ENCODE measurements around the gene KCNJ10. TPM values are rescaled to one million over a fixed set of nuclear protein-coding genes. Genes with fewer than 3 reads are reported as not detected.

KCNJ10 gene
- total RNA-seq, 2 donors from 2014 or later: 0.29 TPM; not detected in 1

DNA sequence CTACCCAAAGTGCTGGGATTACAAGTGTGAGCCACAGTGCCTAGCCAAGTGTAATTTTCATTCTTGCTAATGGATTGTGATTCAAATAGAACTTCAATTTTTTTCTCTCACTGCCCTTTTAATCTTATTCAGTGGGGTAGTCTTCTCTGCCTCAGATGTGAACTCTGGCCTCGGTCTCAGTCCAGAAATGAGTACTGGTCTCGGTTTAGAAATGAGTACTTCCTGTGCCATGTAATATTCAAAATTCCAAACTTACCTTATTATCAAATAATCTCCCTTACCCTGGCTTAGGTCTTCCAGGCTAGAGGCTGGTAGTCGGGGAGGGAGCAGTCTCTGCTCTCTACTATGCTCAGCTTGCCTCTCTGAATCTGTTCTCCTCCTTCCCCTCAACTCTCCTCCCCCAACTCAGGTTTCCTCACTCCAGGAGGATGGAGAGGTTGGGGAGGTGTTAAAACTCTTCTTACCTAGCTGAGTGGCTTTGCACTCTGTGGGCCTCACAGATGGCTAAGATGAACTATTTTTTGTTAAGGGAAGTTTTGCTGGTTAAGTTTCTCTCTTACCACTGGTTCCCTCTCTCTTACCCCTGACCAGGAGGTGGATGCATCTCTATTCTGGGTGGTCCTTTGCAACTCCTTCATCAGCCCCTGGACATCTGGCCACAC, 111.1 kb downstream of the KCNJ10 start:
- Histone ChIP-seq H3K27me3 (no peaks in the 10 kb centered on the region), H3K4me1 (no peaks in the 10 kb centered on the region), H3K4me3 (no peak overlapping the region), H3K9me3 (no peaks in the 10 kb centered on the region), H3K27ac (no peak overlapping the region), H3K36me3 (no peaks in the 10 kb centered on the region), H3K9ac (ENCODE audit: low read depth in 2 of 2, low read length in 2 of 2) (no peak overlapping the region)
- TF ChIP-seq, protein P1, sequence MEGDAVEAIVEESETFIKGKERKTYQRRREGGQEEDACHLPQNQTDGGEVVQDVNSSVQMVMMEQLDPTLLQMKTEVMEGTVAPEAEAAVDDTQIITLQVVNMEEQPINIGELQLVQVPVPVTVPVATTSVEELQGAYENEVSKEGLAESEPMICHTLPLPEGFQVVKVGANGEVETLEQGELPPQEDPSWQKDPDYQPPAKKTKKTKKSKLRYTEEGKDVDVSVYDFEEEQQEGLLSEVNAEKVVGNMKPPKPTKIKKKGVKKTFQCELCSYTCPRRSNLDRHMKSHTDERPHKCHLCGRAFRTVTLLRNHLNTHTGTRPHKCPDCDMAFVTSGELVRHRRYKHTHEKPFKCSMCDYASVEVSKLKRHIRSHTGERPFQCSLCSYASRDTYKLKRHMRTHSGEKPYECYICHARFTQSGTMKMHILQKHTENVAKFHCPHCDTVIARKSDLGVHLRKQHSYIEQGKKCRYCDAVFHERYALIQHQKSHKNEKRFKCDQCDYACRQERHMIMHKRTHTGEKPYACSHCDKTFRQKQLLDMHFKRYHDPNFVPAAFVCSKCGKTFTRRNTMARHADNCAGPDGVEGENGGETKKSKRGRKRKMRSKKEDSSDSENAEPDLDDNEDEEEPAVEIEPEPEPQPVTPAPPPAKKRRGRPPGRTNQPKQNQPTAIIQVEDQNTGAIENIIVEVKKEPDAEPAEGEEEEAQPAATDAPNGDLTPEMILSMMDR (IDR thresholded peaks at IDR 0.05): no peak
- no peak for DNase-seq
- intact Hi-C loops (cut with DNase I): no loop called here

- no peaks in the 10 kb centered on the region for H3K9me3 ChIP-seq
- H3K9ac ChIP-seq (ENCODE audit: low read depth in 2 of 2, low read length in 2 of 2): peak overlapping the region in 1 of 2 donors; percentile 26
- H3K4me3 ChIP-seq: no peak overlapping the region
- no peaks in the 10 kb centered on the region for H3K36me3 ChIP-seq
- H3K27me3 ChIP-seq: no peaks in the 10 kb centered on the region
- H3K27ac ChIP-seq: no peak overlapping the region
- intact Hi-C loops (cut with DNase I): no loop called here
- no peak for DNase-seq
- TF ChIP-seq, protein P1 (IDR thresholded peaks at IDR 0.05): no peak
- no peaks in the 10 kb centered on the region for H3K4me1 ChIP-seq
Measured at GRCh38 chr1:159957824-159958268, 112.1 kb downstream of the KCNJ10 start.

DNA sequence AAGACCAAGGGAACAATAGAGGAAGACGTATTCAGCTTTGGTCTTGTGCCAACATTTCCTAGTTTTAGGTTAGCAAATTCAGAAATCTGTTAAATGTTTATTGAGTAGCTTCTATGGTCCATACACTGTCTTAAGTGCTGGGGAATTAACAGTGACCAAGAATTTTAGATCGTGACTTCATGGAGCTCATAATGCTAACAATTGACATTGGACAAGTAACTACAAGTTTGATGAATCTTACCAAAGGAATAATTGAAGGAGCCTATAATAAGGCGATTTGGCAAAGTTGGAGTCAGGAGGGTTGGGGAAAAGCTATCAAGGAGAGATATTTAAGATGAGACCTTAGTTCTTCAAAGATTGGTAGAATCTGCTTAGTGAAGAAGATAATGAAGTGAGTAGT, 114.5 kb downstream of the KCNJ10 start:
- TF ChIP-seq, protein P1 (IDR thresholded peaks at IDR 0.05): no peak
- intact Hi-C loops (cut with DNase I): no loop called here
- Histone ChIP-seq H3K4me1 (no peaks in the 10 kb centered on the region), H3K27me3 (no peaks in the 10 kb centered on the region), H3K9ac (ENCODE audit: low read depth in 2 of 2, low read length in 2 of 2) (no peak overlapping the region), H3K4me3 (no peak overlapping the region), H3K27ac (no peak overlapping the region), H3K36me3 (no peaks in the 10 kb centered on the region), H3K9me3 (no peaks in the 10 kb centered on the region)
- DNase-seq: no peak

DNA sequence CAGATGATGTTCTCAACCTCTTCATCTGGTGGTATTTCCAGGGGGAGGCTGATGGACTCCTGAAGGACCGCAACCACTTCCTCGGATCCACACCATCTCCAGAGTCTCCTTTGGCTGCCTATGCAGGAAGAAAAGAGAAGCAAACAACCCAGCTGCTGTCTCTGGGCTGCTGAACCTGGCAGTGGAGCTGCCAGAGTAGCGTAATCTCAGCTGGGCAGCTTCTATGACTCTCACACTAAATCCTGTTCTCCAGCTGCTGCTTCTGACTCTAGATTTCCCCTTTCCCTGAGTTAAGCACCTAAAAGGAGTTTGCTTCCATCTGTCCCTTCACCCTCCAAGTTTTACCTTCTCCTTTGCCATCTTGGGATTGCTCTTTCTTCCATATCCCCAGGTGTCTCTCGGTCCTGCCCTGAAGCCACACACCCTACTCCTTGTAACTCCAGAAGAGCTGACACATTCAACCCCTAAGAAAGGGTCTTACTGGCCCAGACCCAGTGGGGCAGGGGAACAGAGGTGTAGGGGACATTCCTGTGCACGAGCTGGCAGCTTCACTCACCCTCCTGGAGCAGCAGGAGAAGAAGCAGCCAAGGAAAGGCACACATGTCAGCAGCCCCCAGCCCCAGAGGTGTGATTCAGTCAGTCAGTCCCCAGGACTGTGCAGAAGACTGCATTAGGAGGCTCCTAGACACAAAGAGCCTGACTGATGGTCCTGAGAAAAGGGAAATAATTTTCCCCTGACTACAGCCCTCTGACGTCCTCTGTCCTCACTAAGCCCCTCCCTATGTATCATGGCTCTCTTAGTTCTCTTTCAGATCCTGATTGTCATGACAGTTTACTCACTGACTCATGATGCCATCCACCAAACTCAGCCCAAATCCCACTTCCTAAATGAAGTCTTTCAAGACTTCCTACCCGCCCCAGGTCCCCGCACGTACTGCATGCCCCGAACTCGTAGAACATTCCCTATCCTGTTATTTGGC, 116.1 kb downstream of the KCNJ10 start, which contains the start of gene SLAMF9:
SLAMF9 (minus strand) TSS at position 702 of the 980 bp plus-strand sequence; CDS start at position 602, 100 bp downstream.
- Histone ChIP-seq H3K9ac (ENCODE audit: low read depth in 2 of 2, low read length in 2 of 2) (no peak within 1 kb of the TSS), H3K4me1 (no peaks in the 10 kb centered on the region), H3K27ac (no peak within 1 kb of the TSS), H3K27me3 (no peaks in the 10 kb centered on the region), H3K9me3 (no peaks in the 10 kb centered on the region), H3K36me3 (no peaks in the 10 kb centered on the region), H3K4me3 (no peak within 1 kb of the TSS)
- TF ChIP-seq, protein P1 (IDR thresholded peaks at IDR 0.05): no peak
- intact Hi-C loops (cut with DNase I): no loop called here
- no peak for DNase-seq

- Histone ChIP-seq H3K27ac (no peak overlapping the region), H3K4me1 (no peaks in the 10 kb centered on the region), H3K4me3 (no peak overlapping the region), H3K9me3 (no peaks in the 10 kb centered on the region), H3K9ac (ENCODE audit: low read depth in 2 of 2, low read length in 2 of 2) (no peak overlapping the region), H3K36me3 (no peaks in the 10 kb centered on the region), H3K27me3 (no peaks in the 10 kb centered on the region)
- TF ChIP-seq, protein P1 (IDR thresholded peaks at IDR 0.05): no peak
- intact Hi-C loops (cut with DNase I): no loop called here
- DNase-seq: no peak
Measured at GRCh38 chr1:159952932-159953331, 117.0 kb downstream of the KCNJ10 start.

Measured in colonic mucosa (tissue), 4 donors.